K562 (cell line): ENCODE data around the gene PLEKHN1. TPM values are rescaled to one million over a fixed set of nuclear protein-coding genes. Genes with fewer than 3 reads are reported as not detected.

Experiments
- HNRNPL ChIP-seq: fragments of 200-400 bp; formaldehyde crosslinking; IDR thresholded peaks from 2 replicates; pipeline ENCODE4 v1.6.1; 2017; ENCODE audit warnings: low read depth, mild to moderate bottlenecking, low read length
- MED1 ChIP-seq: sonication (generic); formaldehyde crosslinking; IDR thresholded peaks from 2 replicates; pipeline ENCODE4 v1.8.1; 2023; ENCODE audit warnings: missing genetic modification reagents, borderline replicate concordance
- NELFE ChIP-seq: IDR thresholded peaks from 2 replicates; pipeline ENCODE4 v1.6.1; 2011; ENCODE audit warnings: mild to moderate bottlenecking; ENCODE audit not compliant: insufficient read depth, insufficient read length
- PCBP1 ChIP-seq: fragments of 200-400 bp; formaldehyde crosslinking; IDR thresholded peaks from 2 replicates; pipeline ENCODE4 v1.6.1; 2018; ENCODE audit warnings: mild to moderate bottlenecking, low read depth, low read length; ENCODE audit not compliant: poor library complexity, severe bottlenecking
- PHF20 ChIP-seq: fragments of 450-650 bp; IDR thresholded peaks from 2 replicates; pipeline ENCODE4 v1.6.1; 2018; ENCODE audit not compliant: partially characterized antibody
- SRSF9 ChIP-seq: fragments of 200-400 bp; formaldehyde crosslinking; IDR thresholded peaks from 2 replicates; pipeline ENCODE4 v1.6.1; 2017; ENCODE audit warnings: low read depth, low read length, borderline replicate concordance
- ZBTB17 ChIP-seq: fragments of 450-650 bp; formaldehyde crosslinking; IDR thresholded peaks from 2 replicates; pipeline ENCODE4 v1.4.0; 2020; ENCODE audit warnings: mild to moderate bottlenecking
- ZNF121 ChIP-seq: sonication (generic); formaldehyde crosslinking; conservative IDR thresholded peaks from 2 replicates; pipeline ENCODE4 v1.8.0; 2022; ENCODE audit warnings: missing genetic modification reagents
- ZNF75A ChIP-seq: fragments of 450-650 bp; formaldehyde crosslinking; IDR thresholded peaks from 2 replicates; pipeline ENCODE4 v1.4.0; 2020; ENCODE audit warnings: mild to moderate bottlenecking
- polyA plus RNA-seq, 8 experiments: library from polyadenylated mRNA; depleted of rRNA in 4 of 8; stranded (reverse) in 5 of 8; unstranded in 3 of 8; fragments of >200 nt; fragmentation: Nextera tagmentation in 2 of 8; fragmentation: Illumina TruSeq in 1 of 8; extraction: Ambion mirVana in 2 of 8; extraction: Trizol in 1 of 8; gene quantifications; 2 replicates each; pipeline versions ENCODE4 v1.2.1 to v1.2.3, GENCODE V29; 2011 to 2014; ENCODE audit warnings: inconsistent platforms in 1 of 8, missing spikeins in 1 of 8
- small RNA-seq: library from RNA; depleted of rRNA; stranded (forward); fragments of <200 nt; gene quantifications from one replicate; pipeline ENCODE3, GENCODE V24; 2014
- total RNA-seq, 7 experiments: library from RNA; depleted of rRNA in 6 of 7; stranded (reverse); fragments of >200 nt in 6 of 7; fragmentation: Illumina TruSeq in 2 of 7; extraction: Trizol in 2 of 7; gene quantifications; 2 replicates each; pipeline versions ENCODE4 v1.2.1 to v1.2.3, GENCODE V29; 2011 to 2021; ENCODE audit warnings: low replicate concordance in 1 of 7
- TF ChIP-seq, protein P1 (sequence below): sonication (generic); formaldehyde crosslinking; IDR thresholded peaks from 2 replicates; pipeline ENCODE4 v1.8.0; 2023; ENCODE audit warnings: missing genetic modification reagents, mild to moderate bottlenecking, borderline replicate concordance

Gene PLEKHN1
- total and polyA plus RNA-seq, 9 of the 15 experiments (the other 6 are each of a cell fraction or from before 2014, with no cell fraction given), result 0.07 to 1.5 (median 0.13) TPM; not detected in 2

DNA sequence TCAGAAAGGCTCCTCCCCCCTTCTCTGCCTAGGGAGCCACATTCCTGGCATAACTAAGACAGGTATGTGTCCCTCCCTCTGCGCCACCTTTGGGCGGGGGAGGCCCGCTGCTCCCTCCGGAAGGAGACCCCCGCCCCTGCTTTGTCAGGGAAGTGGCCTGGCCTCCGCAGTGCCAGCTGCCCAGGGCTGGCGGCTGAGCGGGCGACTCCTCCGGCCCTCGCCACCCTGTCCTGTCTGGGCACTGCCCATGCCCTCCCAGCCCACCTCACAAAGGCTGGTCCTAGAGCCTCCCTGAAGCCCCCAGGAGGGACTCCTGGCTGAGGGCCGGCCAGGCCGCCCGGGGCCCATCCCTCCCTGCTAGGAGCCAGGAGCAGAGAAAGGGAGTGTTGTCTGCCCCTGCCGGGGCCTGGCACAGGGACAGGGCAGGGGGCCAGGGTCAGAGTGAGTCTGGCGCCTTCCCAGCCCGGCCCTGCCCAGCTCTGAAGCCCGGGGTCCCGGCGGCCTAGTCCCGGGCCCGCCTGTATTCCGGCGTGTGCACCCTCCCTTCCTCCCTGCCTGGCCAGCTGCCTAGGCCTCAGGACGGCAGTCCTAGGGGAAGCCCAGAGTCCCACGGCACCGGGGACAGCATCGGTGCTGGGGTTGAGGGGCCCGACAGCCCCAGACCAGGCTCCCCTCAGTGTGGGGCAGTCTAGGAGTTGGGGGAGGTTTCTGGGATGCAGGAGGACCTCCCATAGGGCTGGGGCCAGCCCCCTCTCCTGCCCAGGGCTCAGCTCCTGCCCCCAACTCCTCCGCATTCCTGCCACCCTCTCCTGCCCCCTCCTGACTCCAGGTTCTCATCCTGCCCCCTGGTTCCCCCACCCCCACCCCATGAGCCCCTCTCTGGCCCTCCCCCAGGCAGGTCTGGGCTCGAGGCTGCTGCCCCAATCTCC lies 58.8 kb downstream of the PLEKHN1 start (continued):
- TF ChIP-seq, protein P1, sequence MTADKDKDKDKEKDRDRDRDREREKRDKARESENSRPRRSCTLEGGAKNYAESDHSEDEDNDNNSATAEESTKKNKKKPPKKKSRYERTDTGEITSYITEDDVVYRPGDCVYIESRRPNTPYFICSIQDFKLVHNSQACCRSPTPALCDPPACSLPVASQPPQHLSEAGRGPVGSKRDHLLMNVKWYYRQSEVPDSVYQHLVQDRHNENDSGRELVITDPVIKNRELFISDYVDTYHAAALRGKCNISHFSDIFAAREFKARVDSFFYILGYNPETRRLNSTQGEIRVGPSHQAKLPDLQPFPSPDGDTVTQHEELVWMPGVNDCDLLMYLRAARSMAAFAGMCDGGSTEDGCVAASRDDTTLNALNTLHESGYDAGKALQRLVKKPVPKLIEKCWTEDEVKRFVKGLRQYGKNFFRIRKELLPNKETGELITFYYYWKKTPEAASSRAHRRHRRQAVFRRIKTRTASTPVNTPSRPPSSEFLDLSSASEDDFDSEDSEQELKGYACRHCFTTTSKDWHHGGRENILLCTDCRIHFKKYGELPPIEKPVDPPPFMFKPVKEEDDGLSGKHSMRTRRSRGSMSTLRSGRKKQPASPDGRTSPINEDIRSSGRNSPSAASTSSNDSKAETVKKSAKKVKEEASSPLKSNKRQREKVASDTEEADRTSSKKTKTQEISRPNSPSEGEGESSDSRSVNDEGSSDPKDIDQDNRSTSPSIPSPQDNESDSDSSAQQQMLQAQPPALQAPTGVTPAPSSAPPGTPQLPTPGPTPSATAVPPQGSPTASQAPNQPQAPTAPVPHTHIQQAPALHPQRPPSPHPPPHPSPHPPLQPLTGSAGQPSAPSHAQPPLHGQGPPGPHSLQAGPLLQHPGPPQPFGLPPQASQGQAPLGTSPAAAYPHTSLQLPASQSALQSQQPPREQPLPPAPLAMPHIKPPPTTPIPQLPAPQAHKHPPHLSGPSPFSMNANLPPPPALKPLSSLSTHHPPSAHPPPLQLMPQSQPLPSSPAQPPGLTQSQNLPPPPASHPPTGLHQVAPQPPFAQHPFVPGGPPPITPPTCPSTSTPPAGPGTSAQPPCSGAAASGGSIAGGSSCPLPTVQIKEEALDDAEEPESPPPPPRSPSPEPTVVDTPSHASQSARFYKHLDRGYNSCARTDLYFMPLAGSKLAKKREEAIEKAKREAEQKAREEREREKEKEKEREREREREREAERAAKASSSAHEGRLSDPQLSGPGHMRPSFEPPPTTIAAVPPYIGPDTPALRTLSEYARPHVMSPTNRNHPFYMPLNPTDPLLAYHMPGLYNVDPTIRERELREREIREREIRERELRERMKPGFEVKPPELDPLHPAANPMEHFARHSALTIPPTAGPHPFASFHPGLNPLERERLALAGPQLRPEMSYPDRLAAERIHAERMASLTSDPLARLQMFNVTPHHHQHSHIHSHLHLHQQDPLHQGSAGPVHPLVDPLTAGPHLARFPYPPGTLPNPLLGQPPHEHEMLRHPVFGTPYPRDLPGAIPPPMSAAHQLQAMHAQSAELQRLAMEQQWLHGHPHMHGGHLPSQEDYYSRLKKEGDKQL, result no peak
- TF ChIP-seq NELFE (no peak), PHF20 (no peak), ZBTB17 (CRISPR knock-in tag) (no peak), MED1 (CRISPR knock-in tag) (0 out of 2 replicates have a peak, but pooled peaks have one; percentile 25), HNRNPL (peak; percentile 84), PCBP1 (peak; percentile 25), SRSF9 (no peak), ZNF121 (CRISPR knock-in tag) (no peak), ZNF75A (no peak)

Small RNA genes lying within 50 kb of the gene (small RNA-seq; reads per million reads assigned to genes)
- gene AL645608.3, result not detected

Other genes with a start within 250 kb of the PLEKHN1 start
Only the 7 nearest of the 12 such genes appear.
- gene SAMD11, start 42.6 kb upstream of the PLEKHN1 start, total RNA-seq (2014; rRNA removed), result 0.41 and 0.82 TPM in 2 replicates
- gene SAMD11, start 42.6 kb upstream of the PLEKHN1 start, total RNA-seq (2014; rRNA removed; fragmentation: Illumina TruSeq; extraction: Trizol), result 0.07 TPM in 1 of 2 replicates, not detected in the other
- 0.11 and 0.26 TPM in 2 replicates for gene SAMD11, start 42.6 kb upstream of the PLEKHN1 start, total RNA-seq (2015; rRNA removed; fragmentation: Illumina TruSeq; extraction: Trizol)
- 0.38 and 0.49 TPM in 2 replicates for gene SAMD11, start 42.6 kb upstream of the PLEKHN1 start, total RNA-seq (2021)
- gene SAMD11, start 42.6 kb upstream of the PLEKHN1 start, polyA plus RNA-seq (2011; rRNA removed), result 0.24 and 0.31 TPM in 2 replicates
- not detected in 2 replicates for gene SAMD11, start 42.6 kb upstream of the PLEKHN1 start, polyA plus RNA-seq (2014; fragmentation: Illumina TruSeq; extraction: Trizol)
- under 1 TPM in 1 of 2 experiments, not detected in 1; 0.08 TPM for gene SAMD11, start 42.6 kb upstream of the PLEKHN1 start, polyA plus RNA-seq (2014; fragmentation: Nextera tagmentation; extraction: Ambion mirVana)
- 0.07 and 0.32 TPM in 2 replicates for gene SAMD11, start 42.6 kb upstream of the PLEKHN1 start, polyA plus RNA-seq (2014; rRNA removed)
- gene NOC2L, start 7.2 kb upstream of the PLEKHN1 start, total RNA-seq (2014; rRNA removed), result 363 and 418 TPM in 2 replicates
- gene NOC2L, start 7.2 kb upstream of the PLEKHN1 start, total RNA-seq (2014; rRNA removed; fragmentation: Illumina TruSeq; extraction: Trizol), result 111 and 128 TPM in 2 replicates
- 214 and 216 TPM in 2 replicates for gene NOC2L, start 7.2 kb upstream of the PLEKHN1 start, total RNA-seq (2015; rRNA removed; fragmentation: Illumina TruSeq; extraction: Trizol)
- gene NOC2L, start 7.2 kb upstream of the PLEKHN1 start, total RNA-seq (2021), result 407 and 410 TPM in 2 replicates
- gene NOC2L, start 7.2 kb upstream of the PLEKHN1 start, polyA plus RNA-seq (2011; rRNA removed), result 86.6 and 118 TPM in 2 replicates
- 200 and 279 TPM in 2 replicates for gene NOC2L, start 7.2 kb upstream of the PLEKHN1 start, polyA plus RNA-seq (2014; fragmentation: Illumina TruSeq; extraction: Trizol)
- gene NOC2L, start 7.2 kb upstream of the PLEKHN1 start, polyA plus RNA-seq (2014; fragmentation: Nextera tagmentation; extraction: Ambion mirVana), result 1 to 10 TPM; 4.0 to 9.7 TPM
- 260 and 299 TPM in 2 replicates for gene NOC2L, start 7.2 kb upstream of the PLEKHN1 start, polyA plus RNA-seq (2014; rRNA removed)
- gene KLHL17, start 5.9 kb upstream of the PLEKHN1 start, total RNA-seq (2014; rRNA removed), result 30.7 and 30.8 TPM in 2 replicates
- 1.5 and 2.9 TPM in 2 replicates for gene KLHL17, start 5.9 kb upstream of the PLEKHN1 start, total RNA-seq (2014; rRNA removed; fragmentation: Illumina TruSeq; extraction: Trizol)
- gene KLHL17, start 5.9 kb upstream of the PLEKHN1 start, total RNA-seq (2015; rRNA removed; fragmentation: Illumina TruSeq; extraction: Trizol), result 13.0 and 16.3 TPM in 2 replicates
- 58.1 and 71.4 TPM in 2 replicates for gene KLHL17, start 5.9 kb upstream of the PLEKHN1 start, total RNA-seq (2021)
- 18.6 and 49.7 TPM in 2 replicates for gene KLHL17, start 5.9 kb upstream of the PLEKHN1 start, polyA plus RNA-seq (2011; rRNA removed)
- 7.2 and 22.1 TPM in 2 replicates for gene KLHL17, start 5.9 kb upstream of the PLEKHN1 start, polyA plus RNA-seq (2014; fragmentation: Illumina TruSeq; extraction: Trizol)
- under 1 TPM; 0.14 to 0.55 TPM for gene KLHL17, start 5.9 kb upstream of the PLEKHN1 start, polyA plus RNA-seq (2014; fragmentation: Nextera tagmentation; extraction: Ambion mirVana)
- gene KLHL17, start 5.9 kb upstream of the PLEKHN1 start, polyA plus RNA-seq (2014; rRNA removed), result 67.3 and 84.8 TPM in 2 replicates
- gene PERM1, start 15.6 kb downstream of the PLEKHN1 start, total RNA-seq (2014; rRNA removed), result not detected in 2 replicates
- not detected in 2 replicates for gene PERM1, start 15.6 kb downstream of the PLEKHN1 start, total RNA-seq (2014; rRNA removed; fragmentation: Illumina TruSeq; extraction: Trizol)
- not detected in 2 replicates for gene PERM1, start 15.6 kb downstream of the PLEKHN1 start, total RNA-seq (2015; rRNA removed; fragmentation: Illumina TruSeq; extraction: Trizol)
- not detected in 2 replicates for gene PERM1, start 15.6 kb downstream of the PLEKHN1 start, total RNA-seq (2021)
- gene PERM1, start 15.6 kb downstream of the PLEKHN1 start, polyA plus RNA-seq (2011; rRNA removed), result 0.04 TPM in 1 of 2 replicates, not detected in the other
- gene PERM1, start 15.6 kb downstream of the PLEKHN1 start, polyA plus RNA-seq (2014; fragmentation: Illumina TruSeq; extraction: Trizol), result not detected in 2 replicates
- gene PERM1, start 15.6 kb downstream of the PLEKHN1 start, polyA plus RNA-seq (2014; fragmentation: Nextera tagmentation; extraction: Ambion mirVana), result not detected
- gene PERM1, start 15.6 kb downstream of the PLEKHN1 start, polyA plus RNA-seq (2014; rRNA removed), result not detected in 2 replicates
- 41.4 and 49.2 TPM in 2 replicates for gene HES4, start 33.6 kb downstream of the PLEKHN1 start, total RNA-seq (2014; rRNA removed)
- 0.25 TPM in 1 of 2 replicates, not detected in the other for gene HES4, start 33.6 kb downstream of the PLEKHN1 start, total RNA-seq (2014; rRNA removed; fragmentation: Illumina TruSeq; extraction: Trizol)
- gene HES4, start 33.6 kb downstream of the PLEKHN1 start, total RNA-seq (2015; rRNA removed; fragmentation: Illumina TruSeq; extraction: Trizol), result 1.9 TPM in 2 replicates
- gene HES4, start 33.6 kb downstream of the PLEKHN1 start, total RNA-seq (2021), result 40.5 and 44.3 TPM in 2 replicates
- gene HES4, start 33.6 kb downstream of the PLEKHN1 start, polyA plus RNA-seq (2011; rRNA removed), result 5.3 and 10.4 TPM in 2 replicates
- 0.21 and 0.61 TPM in 2 replicates for gene HES4, start 33.6 kb downstream of the PLEKHN1 start, polyA plus RNA-seq (2014; fragmentation: Illumina TruSeq; extraction: Trizol)
- gene HES4, start 33.6 kb downstream of the PLEKHN1 start, polyA plus RNA-seq (2014; fragmentation: Nextera tagmentation; extraction: Ambion mirVana), result not detected
- 33.7 and 43.7 TPM in 2 replicates for gene HES4, start 33.6 kb downstream of the PLEKHN1 start, polyA plus RNA-seq (2014; rRNA removed)
- 58.3 and 70.7 TPM in 2 replicates for gene ISG15, start 47.0 kb downstream of the PLEKHN1 start, total RNA-seq (2014; rRNA removed)
- 0.40 and 0.54 TPM in 2 replicates for gene ISG15, start 47.0 kb downstream of the PLEKHN1 start, total RNA-seq (2014; rRNA removed; fragmentation: Illumina TruSeq; extraction: Trizol)
- gene ISG15, start 47.0 kb downstream of the PLEKHN1 start, total RNA-seq (2015; rRNA removed; fragmentation: Illumina TruSeq; extraction: Trizol), result 10.8 and 11.6 TPM in 2 replicates
- gene ISG15, start 47.0 kb downstream of the PLEKHN1 start, total RNA-seq (2021), result 31.1 and 32.5 TPM in 2 replicates
- 14.5 and 15.7 TPM in 2 replicates for gene ISG15, start 47.0 kb downstream of the PLEKHN1 start, polyA plus RNA-seq (2011; rRNA removed)
- 2.6 and 12.8 TPM in 2 replicates for gene ISG15, start 47.0 kb downstream of the PLEKHN1 start, polyA plus RNA-seq (2014; fragmentation: Illumina TruSeq; extraction: Trizol)
- 10 to 100 TPM in 1 of 2 experiments, 1 to 10 TPM in 1; 7.2 to 12.2 TPM for gene ISG15, start 47.0 kb downstream of the PLEKHN1 start, polyA plus RNA-seq (2014; fragmentation: Nextera tagmentation; extraction: Ambion mirVana)
- gene ISG15, start 47.0 kb downstream of the PLEKHN1 start, polyA plus RNA-seq (2014; rRNA removed), result 50.8 and 56.1 TPM in 2 replicates
- 29.5 and 37.2 TPM in 2 replicates for gene AGRN, start 53.6 kb downstream of the PLEKHN1 start, total RNA-seq (2014; rRNA removed)
- gene AGRN, start 53.6 kb downstream of the PLEKHN1 start, total RNA-seq (2014; rRNA removed; fragmentation: Illumina TruSeq; extraction: Trizol), result 4.5 and 4.9 TPM in 2 replicates
- 12.0 and 13.2 TPM in 2 replicates for gene AGRN, start 53.6 kb downstream of the PLEKHN1 start, total RNA-seq (2015; rRNA removed; fragmentation: Illumina TruSeq; extraction: Trizol)
- 89.7 and 111 TPM in 2 replicates for gene AGRN, start 53.6 kb downstream of the PLEKHN1 start, total RNA-seq (2021)
- 18.1 and 39.0 TPM in 2 replicates for gene AGRN, start 53.6 kb downstream of the PLEKHN1 start, polyA plus RNA-seq (2011; rRNA removed)
- gene AGRN, start 53.6 kb downstream of the PLEKHN1 start, polyA plus RNA-seq (2014; fragmentation: Illumina TruSeq; extraction: Trizol), result 19.2 and 34.8 TPM in 2 replicates
- under 1 TPM; 0.04 to 0.06 TPM for gene AGRN, start 53.6 kb downstream of the PLEKHN1 start, polyA plus RNA-seq (2014; fragmentation: Nextera tagmentation; extraction: Ambion mirVana)
- 49.3 and 67.7 TPM in 2 replicates for gene AGRN, start 53.6 kb downstream of the PLEKHN1 start, polyA plus RNA-seq (2014; rRNA removed)